Measurements from ENCODE around the gene CDKN2B.

Gene CDKN2B

DNA sequence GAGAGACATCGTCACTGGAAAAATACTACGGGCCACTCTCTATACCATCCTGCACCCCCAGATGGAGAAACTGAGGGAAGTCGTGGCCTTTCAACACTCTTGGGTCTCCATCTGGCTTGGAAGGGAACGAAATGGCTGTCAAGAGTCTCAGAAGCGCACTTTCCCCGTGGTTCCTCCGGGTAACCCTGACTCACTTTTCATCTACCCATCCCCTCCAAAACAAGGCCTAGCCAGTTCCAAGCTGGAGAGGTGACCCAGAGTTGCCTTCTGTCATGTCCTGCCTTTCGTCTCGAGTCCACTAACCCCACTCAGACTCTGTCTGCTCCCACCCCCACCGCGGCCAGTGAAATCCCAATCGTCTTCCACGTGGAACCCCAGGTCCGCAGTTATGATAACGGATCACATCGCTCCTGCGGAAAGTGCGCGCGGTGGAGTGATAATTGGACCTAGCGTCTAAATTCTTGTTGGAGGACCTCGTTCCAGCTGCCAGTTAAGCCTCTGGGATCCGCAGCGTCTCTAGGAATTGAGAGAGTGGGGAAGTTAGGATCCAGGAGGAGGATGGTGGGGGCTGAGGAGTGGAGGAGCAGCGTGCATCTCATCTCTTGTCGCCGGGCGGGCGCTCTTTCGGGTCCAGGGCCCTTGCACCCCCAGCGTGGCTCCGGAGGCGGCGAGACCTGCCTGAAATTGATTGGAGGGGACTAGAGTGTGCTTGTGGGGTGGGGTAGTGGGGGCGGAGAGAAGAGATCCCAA lies 19.5 kb downstream of the CDKN2B start:
- peaks cover 14 to 88% (median 56%) of the 10 kb centered on the region in 5 experiments for H3K27me3 ChIP-seq (replicated peaks in 2 of 5; ENCODE audit: control insufficient read depth in 4 of 5, insufficient read depth in 5 of 5, low read length in 4 of 5)
- H3K4me1 ChIP-seq (ENCODE audit: control extremely low read depth in 1 of 4, control insufficient read depth in 4 of 4, insufficient read depth in 4 of 4, low read length in 3 of 4) = peaks cover 0 to 8% (median 8%) of the 10 kb centered on the region in 4 experiments
- no peak for DNase-seq
- H3K27ac ChIP-seq (ENCODE audit: insufficient read depth in 1 of 2, low read depth in 1 of 2, low read length in 2 of 2, poor library complexity in 1 of 2, severe bottlenecking in 2 of 2) = no peak overlapping the region
- peaks cover 1 to 8% (median 6%) of the 10 kb centered on the region in 5 experiments for H3K9me3 ChIP-seq (ENCODE audit: control extremely low read depth in 1 of 5, control insufficient read depth in 4 of 5, insufficient read depth in 2 of 5, low read depth in 1 of 5, low read length in 4 of 5)
- no peak overlapping the region for H3K4me3 ChIP-seq (ENCODE audit: control insufficient read depth in 1 of 7, extremely low read depth in 1 of 7, insufficient read depth in 4 of 7, low read depth in 2 of 7, low read length in 6 of 7)
- ChIA-PET CTCF (interaction anchor here (0.8 to 1.1 kb wide), 3 partner anchors 18 to 176 kb away, joined by 3 to 4 read pairs (median 3); partner anchors contain the start of gene CDKN2B), POLR2A (no interaction called here)
- 11% methylated on average over 30 of the region's 35 CpGs for WGBS (ENCODE audit: insufficient coverage)
- no peaks in the 10 kb centered on the region for H3K36me3 ChIP-seq (ENCODE audit: control insufficient read depth in 4 of 4, insufficient read depth in 4 of 4, low read length in 3 of 4)

DNA sequence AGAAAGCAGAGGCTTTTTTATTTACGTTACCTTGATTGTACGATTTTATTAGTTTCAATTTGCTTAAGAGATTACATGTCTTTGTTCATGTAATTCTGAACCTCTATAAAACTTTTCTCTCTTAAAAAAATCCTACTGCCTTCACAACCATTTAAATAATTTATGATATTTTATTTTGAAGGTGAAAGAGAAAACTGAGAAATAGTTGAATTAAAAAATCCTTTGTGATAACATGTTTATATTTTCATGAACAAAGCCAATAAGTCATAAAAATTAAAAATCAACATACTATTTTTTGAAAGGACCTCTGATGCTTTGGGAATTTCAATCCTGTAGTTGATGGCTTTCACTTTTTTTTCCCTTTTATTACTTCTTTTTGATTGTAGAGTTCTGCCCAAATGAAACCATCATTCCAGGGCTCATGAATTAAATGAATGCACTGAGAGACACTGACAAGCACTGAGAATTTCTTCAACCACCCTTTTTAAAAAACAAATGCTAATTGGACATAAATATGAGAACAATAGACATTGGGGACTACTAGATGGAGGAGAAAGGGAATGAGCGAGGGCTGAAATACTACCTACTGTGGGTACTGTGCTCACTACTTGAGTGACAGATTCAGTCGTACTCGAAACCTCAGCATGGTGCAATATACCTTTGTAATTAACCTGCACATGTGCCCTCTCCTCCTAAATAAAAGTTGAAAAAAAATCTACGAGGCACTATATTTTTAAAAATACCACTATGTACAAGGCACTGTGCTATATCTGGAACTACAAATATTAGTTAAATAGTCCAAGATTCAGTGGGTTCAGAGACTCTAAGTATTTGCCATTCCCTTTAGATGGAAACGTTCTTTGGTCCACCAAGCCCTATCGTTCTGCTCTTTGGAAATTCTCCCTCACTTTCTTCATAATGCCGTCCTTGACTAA lies 20.8 kb downstream of the CDKN2B start:
- ChIA-PET CTCF (interaction anchor here (0.8 kb wide), 1 partner anchor 20 kb away, joined by 4 read pairs; no protein-coding TSS in a partner anchor), POLR2A (no interaction called here)
- no peak overlapping the region for H3K27ac ChIP-seq (ENCODE audit: insufficient read depth in 1 of 2, low read depth in 1 of 2, low read length in 2 of 2, poor library complexity in 1 of 2, severe bottlenecking in 2 of 2)

DNA sequence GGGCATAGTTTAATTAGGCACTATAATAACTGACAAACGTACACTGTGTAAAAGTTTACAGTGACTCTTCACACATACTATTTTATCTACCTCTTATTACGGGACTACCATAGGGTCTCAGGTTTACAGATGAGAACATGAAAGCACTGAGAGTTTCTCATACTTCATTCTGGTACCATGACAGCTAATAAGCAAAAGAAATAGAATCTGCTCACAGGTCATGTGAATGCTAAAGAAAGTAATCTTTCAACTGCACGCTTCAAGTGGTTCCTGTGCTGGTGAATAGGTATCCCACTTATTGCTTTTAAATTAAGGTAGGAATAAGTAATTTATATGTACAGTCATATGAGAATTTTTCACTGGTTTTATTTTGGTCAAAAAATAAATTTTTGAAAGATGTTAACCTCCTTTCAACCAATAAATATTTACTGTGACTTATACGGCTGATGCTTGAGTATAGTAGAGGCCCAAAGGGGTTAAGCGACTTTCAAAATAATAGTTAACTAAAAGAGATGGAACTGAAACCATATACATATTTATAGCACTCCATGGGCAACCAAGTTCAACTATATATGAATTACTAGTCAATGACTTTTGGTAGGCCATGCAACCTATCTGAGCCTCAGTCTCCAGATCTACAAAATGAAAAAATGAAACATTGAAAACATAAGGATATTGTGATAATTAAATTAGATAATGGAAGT lies 23.0 kb downstream of the CDKN2B start:
- DNase-seq = no peak
- no peak overlapping the region for H3K27ac ChIP-seq (ENCODE audit: insufficient read depth in 1 of 2, low read depth in 1 of 2, low read length in 2 of 2, poor library complexity in 1 of 2, severe bottlenecking in 2 of 2)
- WGBS (ENCODE audit: insufficient coverage) = no CpG with 5 or more reads among the region's 5 CpGs
- ChIA-PET CTCF (interaction anchor here (0.6 to 1.4 kb wide), 4 partner anchors 9 to 40 kb away, joined by 3 to 4 read pairs (median 3); no protein-coding TSS in a partner anchor), POLR2A (no interaction called here)
- peaks cover 14 to 95% (median 55%) of the 10 kb centered on the region in 5 experiments for H3K27me3 ChIP-seq (replicated peaks in 2 of 5; ENCODE audit: control insufficient read depth in 4 of 5, insufficient read depth in 5 of 5, low read length in 4 of 5)
- no peaks in the 10 kb centered on the region for H3K4me1 ChIP-seq (ENCODE audit: control extremely low read depth in 1 of 4, control insufficient read depth in 4 of 4, insufficient read depth in 4 of 4, low read length in 3 of 4)
- no peaks in the 10 kb centered on the region for H3K36me3 ChIP-seq (ENCODE audit: control insufficient read depth in 4 of 4, insufficient read depth in 4 of 4, low read length in 3 of 4)
- peaks cover 1 to 8% (median 6%) of the 10 kb centered on the region in 5 experiments for H3K9me3 ChIP-seq (ENCODE audit: control extremely low read depth in 1 of 5, control insufficient read depth in 4 of 5, insufficient read depth in 2 of 5, low read depth in 1 of 5, low read length in 4 of 5)
- H3K4me3 ChIP-seq (ENCODE audit: control insufficient read depth in 1 of 7, extremely low read depth in 1 of 7, insufficient read depth in 4 of 7, low read depth in 2 of 7, low read length in 6 of 7) = no peak overlapping the region

More for the DNA sequence above, 20.8 kb downstream of the CDKN2B start:
- H3K9me3 ChIP-seq (ENCODE audit: control extremely low read depth in 1 of 5, control insufficient read depth in 4 of 5, insufficient read depth in 2 of 5, low read depth in 1 of 5, low read length in 4 of 5) = peaks cover 1 to 8% (median 6%) of the 10 kb centered on the region in 5 experiments
- 40% methylated on average over 1 of the region's 9 CpGs for whole genome bisulfite sequencing (ENCODE audit: insufficient coverage)
- H3K36me3 ChIP-seq (ENCODE audit: control insufficient read depth in 4 of 4, insufficient read depth in 4 of 4, low read length in 3 of 4) = no peaks in the 10 kb centered on the region
- no peaks in the 10 kb centered on the region for H3K4me1 ChIP-seq (ENCODE audit: control extremely low read depth in 1 of 4, control insufficient read depth in 4 of 4, insufficient read depth in 4 of 4, low read length in 3 of 4)
- H3K27me3 ChIP-seq (replicated peaks in 2 of 5; ENCODE audit: control insufficient read depth in 4 of 5, insufficient read depth in 5 of 5, low read length in 4 of 5) = peaks cover 16 to 92% (median 63%) of the 10 kb centered on the region in 5 experiments
- DNase-seq = no peak
- no peak overlapping the region for H3K4me3 ChIP-seq (ENCODE audit: control insufficient read depth in 1 of 7, extremely low read depth in 1 of 7, insufficient read depth in 4 of 7, low read depth in 2 of 7, low read length in 6 of 7)

DNA sequence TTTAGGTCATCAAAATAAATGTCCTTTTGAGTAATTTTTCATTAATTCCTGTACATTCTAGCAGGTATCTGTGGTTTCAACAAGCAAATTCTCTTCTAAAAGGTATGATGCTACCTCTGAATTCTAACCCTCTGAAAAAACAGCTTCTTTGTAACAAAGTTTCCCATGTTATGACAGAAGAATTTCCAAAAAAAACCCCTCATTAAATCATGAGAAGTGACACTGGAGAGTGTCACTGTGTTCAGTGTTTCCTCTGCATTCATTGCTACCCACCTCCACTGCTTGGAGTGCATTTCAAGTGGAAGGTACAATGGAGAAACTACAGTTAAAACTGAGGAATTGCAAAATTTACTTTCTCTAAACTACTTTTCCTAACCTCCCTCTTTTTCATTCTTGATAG lies 25.0 kb downstream of the CDKN2B start:
- ChIA-PET POLR2A (no interaction called here), CTCF (interaction anchor here (1.3 to 2.8 kb wide), 3 partner anchors 10 to 24 kb away, joined by 5 to 12 read pairs (median 8); no protein-coding TSS in a partner anchor)
- DNase-seq = no peak
- peaks cover 0 to 2% (median 1%) of the 10 kb centered on the region in 5 experiments for H3K9me3 ChIP-seq (ENCODE audit: control extremely low read depth in 1 of 5, control insufficient read depth in 4 of 5, insufficient read depth in 2 of 5, low read depth in 1 of 5, low read length in 4 of 5)
- H3K27ac ChIP-seq (ENCODE audit: insufficient read depth in 1 of 2, low read depth in 1 of 2, low read length in 2 of 2, poor library complexity in 1 of 2, severe bottlenecking in 2 of 2) = no peak overlapping the region
- no peak overlapping the region for H3K4me3 ChIP-seq (ENCODE audit: control insufficient read depth in 1 of 7, extremely low read depth in 1 of 7, insufficient read depth in 4 of 7, low read depth in 2 of 7, low read length in 6 of 7)
- H3K36me3 ChIP-seq (ENCODE audit: control insufficient read depth in 4 of 4, insufficient read depth in 4 of 4, low read length in 3 of 4) = no peaks in the 10 kb centered on the region
- no peaks in the 10 kb centered on the region for H3K4me1 ChIP-seq (ENCODE audit: control extremely low read depth in 1 of 4, control insufficient read depth in 4 of 4, insufficient read depth in 4 of 4, low read length in 3 of 4)
- peaks cover 12 to 90% (median 53%) of the 10 kb centered on the region in 5 experiments for H3K27me3 ChIP-seq (replicated peaks in 2 of 5; ENCODE audit: control insufficient read depth in 4 of 5, insufficient read depth in 5 of 5, low read length in 4 of 5)

DNA sequence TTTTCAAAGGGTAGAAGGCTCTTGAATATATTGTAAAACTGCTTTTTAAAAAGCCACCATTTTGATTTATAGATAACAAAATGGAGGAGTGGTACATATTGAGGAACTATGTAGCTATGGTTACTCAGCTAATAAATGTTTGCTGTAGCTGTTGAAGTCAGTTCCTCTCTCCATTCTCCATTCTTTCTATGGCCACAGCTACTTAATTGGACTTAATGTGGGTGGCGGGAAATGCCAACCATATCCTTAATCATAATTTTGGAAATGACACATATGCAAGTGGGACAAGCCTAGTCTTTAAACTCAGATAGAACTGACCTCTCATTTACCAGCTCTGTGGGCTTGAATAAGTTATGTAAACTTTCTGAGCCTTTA lies 25.6 kb downstream of the CDKN2B start:
- Histone ChIP-seq H3K4me3 (ENCODE audit: control insufficient read depth in 1 of 7, extremely low read depth in 1 of 7, insufficient read depth in 4 of 7, low read depth in 2 of 7, low read length in 6 of 7) (no peak overlapping the region), H3K9me3 (ENCODE audit: control extremely low read depth in 1 of 5, control insufficient read depth in 4 of 5, insufficient read depth in 2 of 5, low read depth in 1 of 5, low read length in 4 of 5) (peaks cover 0 to 2% (median 0%) of the 10 kb centered on the region in 5 experiments), H3K36me3 (ENCODE audit: control insufficient read depth in 4 of 4, insufficient read depth in 4 of 4, low read length in 3 of 4) (no peaks in the 10 kb centered on the region), H3K4me1 (ENCODE audit: control extremely low read depth in 1 of 4, control insufficient read depth in 4 of 4, insufficient read depth in 4 of 4, low read length in 3 of 4) (no peaks in the 10 kb centered on the region), H3K27ac (ENCODE audit: insufficient read depth in 1 of 2, low read depth in 1 of 2, low read length in 2 of 2, poor library complexity in 1 of 2, severe bottlenecking in 2 of 2) (no peak overlapping the region), H3K27me3 (replicated peaks in 2 of 5; ENCODE audit: control insufficient read depth in 4 of 5, insufficient read depth in 5 of 5, low read length in 4 of 5) (peaks cover 15 to 90% (median 52%) of the 10 kb centered on the region in 5 experiments)
- ChIA-PET CTCF (interaction anchor here (1.3 to 2.8 kb wide), 3 partner anchors 10 to 24 kb away, joined by 5 to 12 read pairs (median 8); no protein-coding TSS in a partner anchor), POLR2A (no interaction called here)
- WGBS (ENCODE audit: insufficient coverage) = no CpG with 5 or more reads among the region's 1 CpG
- DNase-seq = peak in 1 of 3 donors; percentile 24

DNA sequence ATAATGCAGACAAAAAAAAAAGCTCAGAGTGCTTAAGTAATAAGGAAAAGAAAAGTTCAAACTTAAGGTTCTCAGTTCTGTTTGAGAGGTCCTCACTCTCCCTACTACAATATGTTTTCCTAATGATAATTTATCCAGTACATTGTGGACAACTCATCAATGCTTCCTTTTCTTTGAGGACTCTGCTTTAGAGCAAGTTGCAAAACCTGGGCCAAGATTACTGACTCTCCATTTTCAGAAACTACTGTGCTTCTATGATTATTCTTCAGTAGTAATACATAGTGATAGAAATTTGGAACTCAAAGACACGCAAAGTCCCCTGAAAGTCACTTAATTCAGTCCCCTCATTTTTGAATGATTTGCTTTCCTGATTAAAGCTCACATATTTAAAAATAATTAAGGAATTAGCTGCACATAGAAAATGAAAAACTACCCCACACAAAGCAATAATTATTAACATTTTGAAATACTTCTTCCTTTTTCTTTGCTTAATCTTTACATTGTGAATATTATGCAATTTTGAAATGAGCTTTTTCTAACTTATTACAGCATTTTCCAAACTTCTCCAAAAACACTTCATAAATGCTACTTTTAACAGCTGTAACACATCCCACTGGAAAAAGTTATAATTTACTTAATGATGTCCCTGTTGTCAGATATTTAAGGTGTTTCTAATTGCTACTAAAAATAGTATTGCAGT lies 26.1 kb downstream of the CDKN2B start:
- WGBS (ENCODE audit: insufficient coverage) = no CpG with 5 or more reads among the region's 1 CpG
- POLR2A ChIA-PET = no interaction called here
- CTCF ChIA-PET = interaction anchor here (0.5 to 2.8 kb wide), 4 partner anchors 9 to 447 kb away, joined by 3 to 12 read pairs (median 6); no protein-coding TSS in a partner anchor
- Histone ChIP-seq H3K4me3 (ENCODE audit: control insufficient read depth in 1 of 7, extremely low read depth in 1 of 7, insufficient read depth in 4 of 7, low read depth in 2 of 7, low read length in 6 of 7) (no peak overlapping the region), H3K36me3 (ENCODE audit: control insufficient read depth in 4 of 4, insufficient read depth in 4 of 4, low read length in 3 of 4) (no peaks in the 10 kb centered on the region), H3K27ac (ENCODE audit: insufficient read depth in 1 of 2, low read depth in 1 of 2, low read length in 2 of 2, poor library complexity in 1 of 2, severe bottlenecking in 2 of 2) (no peak overlapping the region), H3K27me3 (replicated peaks in 2 of 5; ENCODE audit: control insufficient read depth in 4 of 5, insufficient read depth in 5 of 5, low read length in 4 of 5) (peaks cover 15 to 91% (median 49%) of the 10 kb centered on the region in 5 experiments), H3K4me1 (ENCODE audit: control extremely low read depth in 1 of 4, control insufficient read depth in 4 of 4, insufficient read depth in 4 of 4, low read length in 3 of 4) (no peaks in the 10 kb centered on the region), H3K9me3 (ENCODE audit: control extremely low read depth in 1 of 5, control insufficient read depth in 4 of 5, insufficient read depth in 2 of 5, low read depth in 1 of 5, low read length in 4 of 5) (peaks cover 0 to 2% (median 0%) of the 10 kb centered on the region in 5 experiments)
- no peak for DNase-seq
